HG03432 (cell line): ENCODE measurements around the gene ZNF18.

ENCODE experiments used
- ATAC-seq: cut with Tn5 transposase; IDR thresholded peaks from one replicate; pipeline ENCODE4 v1.9.1; 2021; ENCODE audit warnings: mild to moderate bottlenecking, moderate library complexity; ENCODE audit not compliant: unreplicated experiment

Gene ZNF18, protein sequence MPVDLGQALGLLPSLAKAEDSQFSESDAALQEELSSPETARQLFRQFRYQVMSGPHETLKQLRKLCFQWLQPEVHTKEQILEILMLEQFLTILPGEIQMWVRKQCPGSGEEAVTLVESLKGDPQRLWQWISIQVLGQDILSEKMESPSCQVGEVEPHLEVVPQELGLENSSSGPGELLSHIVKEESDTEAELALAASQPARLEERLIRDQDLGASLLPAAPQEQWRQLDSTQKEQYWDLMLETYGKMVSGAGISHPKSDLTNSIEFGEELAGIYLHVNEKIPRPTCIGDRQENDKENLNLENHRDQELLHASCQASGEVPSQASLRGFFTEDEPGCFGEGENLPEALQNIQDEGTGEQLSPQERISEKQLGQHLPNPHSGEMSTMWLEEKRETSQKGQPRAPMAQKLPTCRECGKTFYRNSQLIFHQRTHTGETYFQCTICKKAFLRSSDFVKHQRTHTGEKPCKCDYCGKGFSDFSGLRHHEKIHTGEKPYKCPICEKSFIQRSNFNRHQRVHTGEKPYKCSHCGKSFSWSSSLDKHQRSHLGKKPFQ

DNA sequence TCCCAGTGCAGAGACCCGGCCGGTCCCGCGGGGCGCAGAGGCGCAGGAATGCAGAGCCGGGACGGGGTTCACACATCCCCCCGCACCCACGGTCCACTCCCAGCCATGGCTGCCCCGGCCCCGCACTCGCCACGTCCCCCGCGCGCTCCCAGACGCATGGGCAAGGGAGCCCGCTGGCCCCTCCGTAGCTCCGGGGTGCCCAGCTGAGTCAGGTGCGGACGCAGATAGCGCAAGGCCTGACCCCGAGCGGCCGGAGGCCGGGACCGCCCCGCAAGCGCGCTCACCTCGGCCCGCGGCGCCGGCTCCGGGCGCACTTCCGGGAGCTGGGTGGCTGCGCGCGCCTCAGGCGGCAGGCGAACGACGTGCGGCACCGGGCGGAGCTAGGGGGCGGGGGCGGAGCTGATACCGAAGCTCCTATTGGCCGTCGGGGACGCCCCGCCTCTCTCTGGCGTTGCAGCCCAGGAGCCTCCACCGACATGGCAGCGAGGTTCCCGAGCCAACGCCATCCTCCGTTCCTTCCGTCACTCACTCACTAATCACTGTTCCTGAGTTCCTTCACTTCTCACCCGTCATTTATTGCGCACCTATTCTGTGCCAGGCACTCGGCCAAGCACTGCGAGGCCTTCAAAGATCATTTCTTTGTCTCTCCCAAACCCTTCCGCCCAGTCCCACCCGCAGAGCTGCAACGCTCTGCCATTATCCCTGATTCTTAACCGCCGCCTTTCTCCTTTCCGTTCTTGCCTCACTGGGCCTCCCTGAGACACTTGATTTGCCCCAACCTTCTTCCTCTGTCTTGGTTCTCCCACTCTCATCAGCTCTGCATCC, at the start of gene ZNF18:
Gene ZNF18 (minus strand): TSS at position 329 of the 825 bp plus-strand sequence. CDS start 4,646 bp downstream, outside the sequence.
- ATAC-seq: peak; percentile 97

DNA sequence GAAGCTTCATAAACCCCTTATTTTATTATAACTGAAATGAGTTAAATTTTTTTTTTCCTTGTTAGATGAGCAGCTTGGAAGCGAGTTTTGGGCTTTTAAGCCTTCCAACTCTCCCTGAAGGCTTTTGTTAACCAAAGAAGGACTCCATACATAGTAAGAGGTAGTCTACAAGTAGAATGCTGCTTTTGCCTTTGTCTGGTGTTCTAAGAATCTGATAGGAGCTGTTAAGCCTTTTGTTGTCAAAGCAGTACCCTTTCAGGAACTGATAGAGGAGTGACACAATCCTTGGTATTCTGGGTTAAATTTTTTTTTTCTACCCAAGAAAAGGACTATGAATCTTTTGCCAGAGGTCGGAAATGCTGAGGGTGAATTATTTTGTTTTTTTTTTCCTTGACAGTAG, 49.5 kb upstream of the ZNF18 start:
- ATAC-seq: no peak

DNA sequence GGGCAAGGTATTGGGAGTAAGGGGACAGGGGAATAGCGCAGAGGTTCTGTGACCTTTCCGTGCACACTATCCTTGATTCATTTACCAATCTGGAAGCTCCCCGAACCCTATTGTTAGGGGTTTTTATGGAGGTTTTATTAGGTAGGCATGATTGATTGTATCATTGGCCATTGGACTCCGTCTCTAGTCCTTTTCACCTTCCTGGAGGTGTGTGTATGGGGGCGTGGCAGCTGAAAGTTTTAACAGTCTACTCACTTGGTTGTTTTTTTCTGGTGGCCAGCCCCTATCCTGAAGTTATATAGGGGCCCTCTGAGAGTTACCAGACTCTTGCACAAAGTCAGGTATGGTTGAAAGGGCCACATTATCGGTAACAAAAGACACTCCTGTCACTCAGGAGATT, 46.4 kb upstream of the ZNF18 start:
- ATAC-seq: no peak

- no peak for ATAC-seq
Observed at GRCh38 chr17:12041312-12041711, 44.0 kb upstream of the ZNF18 start.

GRCh38 chr17:12040478-12040877, 43.2 kb upstream of the ZNF18 start:
- no peak for ATAC-seq

- ATAC-seq: no peak
Observed at GRCh38 chr17:12037970-12038369, 40.7 kb upstream of the ZNF18 start.

GRCh38 chr17:12035673-12036072, 38.4 kb upstream of the ZNF18 start:
- ATAC-seq: no peak

- no peak for ATAC-seq
Observed at GRCh38 chr17:12034538-12034937, 37.3 kb upstream of the ZNF18 start.

GRCh38 chr17:12028611-12029010, 31.3 kb upstream of the ZNF18 start:
- ATAC-seq: no peak

DNA sequence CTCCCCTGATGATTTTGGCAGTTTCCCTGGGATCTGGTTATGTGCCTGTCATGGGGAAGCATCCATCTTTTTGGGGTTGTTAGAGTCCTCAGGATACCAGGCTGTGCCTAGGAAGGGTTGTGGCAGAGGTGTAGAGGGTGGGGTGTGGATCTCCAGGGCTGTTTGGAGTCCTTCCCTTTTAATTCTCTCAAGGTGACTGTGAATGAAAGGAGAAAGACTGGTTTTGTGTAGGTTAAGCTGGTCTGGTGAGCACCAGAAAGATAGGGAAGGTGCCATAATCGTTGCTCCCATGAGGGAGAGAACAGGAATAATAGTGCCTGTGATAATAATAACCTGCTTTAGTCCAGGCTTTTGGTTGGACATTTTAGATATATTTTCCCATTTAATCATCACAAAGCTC, 30.4 kb upstream of the ZNF18 start:
- no peak for ATAC-seq

DNA sequence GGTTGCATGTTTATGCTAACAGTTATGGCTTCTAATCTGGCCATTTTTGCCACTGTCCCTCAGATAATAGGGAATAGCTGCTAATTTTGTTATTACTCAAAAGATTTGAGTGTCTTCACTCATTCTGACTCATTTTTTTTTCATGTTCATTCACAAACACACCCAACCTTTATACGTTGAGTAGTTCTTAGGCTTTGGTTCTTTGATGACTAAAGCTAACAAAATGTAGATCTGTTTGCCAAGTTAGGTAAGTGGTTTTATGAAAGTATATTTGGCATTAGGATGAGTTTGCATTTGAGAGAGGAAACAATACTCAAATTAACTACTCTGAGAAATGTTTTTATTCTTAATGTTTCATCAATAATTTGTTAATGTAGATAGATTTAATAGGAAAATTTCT, 27.1 kb upstream of the ZNF18 start:
- no peak for ATAC-seq

GRCh38 chr17:12022310-12022709, 25.0 kb upstream of the ZNF18 start:
- no peak for ATAC-seq

- no peak for ATAC-seq
Observed at GRCh38 chr17:12021623-12022140, 24.4 kb upstream of the ZNF18 start.

DNA sequence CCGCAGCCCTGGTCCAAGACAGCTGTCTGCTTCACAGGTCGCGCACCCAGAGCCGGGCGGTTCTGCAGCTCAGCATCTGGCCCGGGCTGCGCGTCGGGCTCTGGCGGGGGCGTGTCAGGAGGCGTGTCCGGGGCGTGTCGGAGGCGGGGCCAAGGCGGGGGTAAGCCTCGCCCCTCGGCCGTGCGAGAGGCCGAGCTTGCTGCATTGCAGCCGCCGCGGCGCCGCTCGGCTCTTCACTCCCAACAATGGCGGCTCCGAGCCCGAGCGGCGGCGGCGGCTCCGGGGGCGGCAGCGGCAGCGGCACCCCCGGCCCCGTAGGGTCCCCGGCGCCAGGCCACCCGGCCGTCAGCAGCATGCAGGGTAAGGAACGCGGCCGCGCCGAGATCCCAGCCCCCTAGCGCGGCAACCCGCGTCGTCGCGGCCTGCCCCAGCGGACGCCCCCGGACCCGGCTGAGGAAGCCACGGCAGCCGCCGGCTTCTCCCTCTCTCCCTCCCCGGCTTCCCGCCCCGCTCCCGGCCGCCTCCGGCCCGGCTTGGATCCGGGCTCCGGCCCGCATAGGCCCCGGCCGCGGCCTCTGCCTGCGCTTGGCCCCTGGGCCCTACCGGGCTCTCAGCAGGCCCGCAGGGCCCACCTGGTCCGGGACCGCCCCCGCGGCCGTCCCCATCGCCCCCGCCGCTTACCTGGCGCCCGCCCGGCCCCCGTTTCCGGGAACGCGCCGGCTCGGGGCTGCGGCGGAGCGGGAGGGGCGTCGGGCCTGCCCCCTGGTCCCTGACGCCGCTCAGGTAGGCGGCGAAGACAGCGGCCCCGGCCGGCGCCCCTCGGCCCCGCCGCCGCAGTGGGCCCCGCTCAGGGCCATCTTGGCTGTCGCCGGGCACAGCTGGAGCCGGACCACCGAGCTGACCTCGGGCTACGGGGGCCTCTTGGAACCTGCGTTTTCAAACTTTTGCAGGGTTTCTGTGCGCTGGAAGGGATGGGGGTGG, 23.7 kb upstream of the ZNF18 start, which contains the start of gene MAP2K4:
Gene MAP2K4 (plus strand): TSS at position 236 of the 981 bp plus-strand sequence. CDS start 10 bp downstream, at position 246.
- peak; percentile 95 for ATAC-seq

DNA sequence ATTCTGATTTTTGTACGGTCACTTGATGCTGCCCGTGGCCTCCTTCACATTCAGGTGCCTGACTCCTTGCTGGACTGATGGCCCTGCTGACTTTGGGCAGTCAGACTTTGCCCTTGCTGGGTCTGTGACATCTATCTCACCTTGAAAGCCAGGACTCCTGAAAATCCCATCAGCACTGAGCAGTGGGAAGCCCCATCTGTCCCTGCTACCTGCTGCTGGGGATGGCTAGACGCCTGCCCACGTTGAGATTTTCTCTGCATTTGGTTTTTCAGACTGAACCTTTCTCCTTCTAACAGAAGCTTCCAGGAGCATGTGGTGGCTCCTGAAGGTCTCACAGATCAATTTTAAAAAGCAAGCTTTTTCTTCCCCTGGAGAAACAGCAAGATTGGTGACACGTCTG, 10.2 kb upstream of the ZNF18 start:
- no peak for ATAC-seq

GRCh38 chr17:11999696-12000095, 2.4 kb upstream of the ZNF18 start:
- ATAC-seq: no peak

GRCh38 chr17:11997972-11998233, 628 bp upstream of the ZNF18 start:
- ATAC-seq: no peak

DNA sequence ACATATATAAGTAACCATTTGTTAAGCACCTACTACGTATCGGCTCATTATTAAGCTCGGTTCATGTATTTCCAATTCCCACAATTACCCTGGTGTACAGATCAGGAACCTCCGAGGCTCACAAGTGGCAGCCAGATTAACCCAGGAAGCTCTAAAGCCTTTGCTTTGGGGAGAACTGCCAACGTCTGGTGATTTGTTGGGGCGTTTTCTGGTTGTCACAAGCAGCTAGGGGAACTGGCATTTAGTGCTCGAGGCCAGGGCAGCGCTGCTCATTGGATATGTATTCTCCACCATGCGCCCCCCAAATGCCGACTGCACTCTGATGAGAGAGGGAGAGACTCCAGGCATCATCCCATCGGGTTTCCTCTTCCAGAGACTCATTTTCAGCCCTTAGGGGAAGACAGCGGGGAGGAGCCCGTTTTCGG, 541 bp downstream of the ZNF18 start:
- peak; percentile 41 for ATAC-seq

DNA sequence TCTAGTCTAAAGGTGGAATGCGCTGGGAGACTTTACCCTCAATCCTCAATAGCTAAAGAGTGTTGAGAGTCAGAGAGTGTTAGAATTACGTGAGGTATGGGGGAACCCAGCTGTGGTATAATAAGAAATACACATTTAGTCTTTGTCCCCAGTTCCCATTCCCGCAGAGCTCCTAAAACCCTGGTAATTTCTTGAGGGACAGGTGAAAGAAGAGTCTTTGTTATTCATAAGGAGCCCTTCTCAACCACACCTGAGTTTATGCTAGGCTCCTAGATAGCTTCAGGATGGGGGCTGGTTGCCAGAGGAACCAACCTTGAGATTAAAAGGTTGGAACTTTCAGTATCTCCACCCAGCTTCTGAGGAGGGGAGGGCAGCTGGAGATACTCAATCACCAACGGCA, 5.8 kb downstream of the ZNF18 start:
- no peak for ATAC-seq

- ATAC-seq: no peak
Observed at GRCh38 chr17:11990363-11990983, 6.8 kb downstream of the ZNF18 start.
